Endothelial cell (in vitro differentiated cells): ENCODE results near the gene DCT. TPM values are rescaled to one million over a fixed set of nuclear protein-coding genes. Genes with fewer than 3 reads are reported as not detected.

Experiments used
- DNase-seq: peaks from one replicate; pipeline ENCODE4 v3.0.0; 2021; ENCODE audit warnings: low spot score
- H3K27ac Mint-ChIP-seq: one replicate; pipeline ENCODE4 v1.8.0; 2021; ENCODE audit warnings: mixed read lengths, inconsistent platforms; ENCODE audit not compliant: unreplicated experiment
- H3K27me3 Mint-ChIP-seq: one replicate; pipeline ENCODE4 v1.8.0; 2021; ENCODE audit warnings: mild to moderate bottlenecking, moderate library complexity, mixed read lengths, inconsistent platforms; ENCODE audit not compliant: unreplicated experiment
- H3K36me3 Mint-ChIP-seq: one replicate; pipeline ENCODE4 v1.8.0; 2021; ENCODE audit warnings: mild to moderate bottlenecking, low read depth, mixed read lengths, inconsistent platforms; ENCODE audit not compliant: unreplicated experiment
- H3K4me1 Mint-ChIP-seq: one replicate; pipeline ENCODE4 v1.8.0; 2021; ENCODE audit warnings: mild to moderate bottlenecking, mixed read lengths, inconsistent platforms; ENCODE audit not compliant: unreplicated experiment
- H3K4me3 Mint-ChIP-seq: one replicate; pipeline ENCODE4 v1.8.0; 2021; ENCODE audit warnings: mild to moderate bottlenecking, mixed read lengths, inconsistent platforms; ENCODE audit not compliant: unreplicated experiment
- H3K9me3 Mint-ChIP-seq: one replicate; pipeline ENCODE4 v1.8.0; 2021; ENCODE audit warnings: mixed read lengths, inconsistent platforms; ENCODE audit not compliant: unreplicated experiment
- total RNA-seq: library from RNA; stranded (reverse); fragmentation: NEBNext Ultra II Directional; extraction: Animal tissue kit (Norgen Biotek cat#: 25700); gene quantifications from one replicate; pipeline ENCODE4 v1.2.1, GENCODE V29; 2021; ENCODE audit not compliant: unreplicated experiment
- TF ChIP-seq, protein P1 (sequence below): fragments of 200-600 bp; sonication (generic); IDR thresholded peaks from one replicate; pipeline ENCODE4 v1.5.0; 2021; ENCODE audit warnings: antibody characterized with exemption; ENCODE audit not compliant: unreplicated experiment

The DCT gene
- total RNA-seq, 1 donor from 2014 or later: not detected

DNA sequence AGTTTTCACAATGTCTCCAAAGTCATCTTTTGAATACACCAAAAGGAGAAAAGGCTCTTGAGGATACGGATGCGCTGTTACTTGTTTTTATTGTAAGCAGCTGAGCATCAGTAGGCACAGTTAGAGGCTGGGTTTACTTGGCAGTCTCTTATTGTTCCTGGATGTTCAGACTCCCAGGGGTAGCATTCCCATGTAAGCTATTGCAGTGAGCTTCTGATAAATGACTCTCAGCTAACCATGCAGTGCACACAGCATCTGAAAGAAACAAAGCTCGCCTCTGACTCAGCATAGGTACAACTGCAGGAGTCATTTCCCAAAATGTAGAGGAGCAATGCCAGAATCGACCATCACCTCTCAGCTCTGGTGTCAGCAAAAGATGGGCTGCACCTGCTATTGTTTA is 84.8 kb downstream of the DCT start:
- no peaks in the 10 kb centered on the region for H3K27me3 Mint-ChIP-seq
- DNase-seq: no peak
- TF ChIP-seq, protein P1, sequence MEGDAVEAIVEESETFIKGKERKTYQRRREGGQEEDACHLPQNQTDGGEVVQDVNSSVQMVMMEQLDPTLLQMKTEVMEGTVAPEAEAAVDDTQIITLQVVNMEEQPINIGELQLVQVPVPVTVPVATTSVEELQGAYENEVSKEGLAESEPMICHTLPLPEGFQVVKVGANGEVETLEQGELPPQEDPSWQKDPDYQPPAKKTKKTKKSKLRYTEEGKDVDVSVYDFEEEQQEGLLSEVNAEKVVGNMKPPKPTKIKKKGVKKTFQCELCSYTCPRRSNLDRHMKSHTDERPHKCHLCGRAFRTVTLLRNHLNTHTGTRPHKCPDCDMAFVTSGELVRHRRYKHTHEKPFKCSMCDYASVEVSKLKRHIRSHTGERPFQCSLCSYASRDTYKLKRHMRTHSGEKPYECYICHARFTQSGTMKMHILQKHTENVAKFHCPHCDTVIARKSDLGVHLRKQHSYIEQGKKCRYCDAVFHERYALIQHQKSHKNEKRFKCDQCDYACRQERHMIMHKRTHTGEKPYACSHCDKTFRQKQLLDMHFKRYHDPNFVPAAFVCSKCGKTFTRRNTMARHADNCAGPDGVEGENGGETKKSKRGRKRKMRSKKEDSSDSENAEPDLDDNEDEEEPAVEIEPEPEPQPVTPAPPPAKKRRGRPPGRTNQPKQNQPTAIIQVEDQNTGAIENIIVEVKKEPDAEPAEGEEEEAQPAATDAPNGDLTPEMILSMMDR: no peak
- no peaks in the 10 kb centered on the region for H3K9me3 Mint-ChIP-seq
- no peaks in the 10 kb centered on the region for H3K36me3 Mint-ChIP-seq
- no peaks in the 10 kb centered on the region for H3K4me1 Mint-ChIP-seq
- H3K27ac Mint-ChIP-seq: no peak overlapping the region
- no peak overlapping the region for H3K4me3 Mint-ChIP-seq

GRCh38 chr13:94390881-94391280 is 88.6 kb downstream of the DCT start:
- TF ChIP-seq, protein P1: no peak
- Mint-ChIP-seq H3K36me3 (no peaks in the 10 kb centered on the region), H3K27me3 (no peaks in the 10 kb centered on the region), H3K9me3 (peaks cover 4% of the 10 kb centered on the region), H3K27ac (no peak overlapping the region), H3K4me1 (peaks cover 4% of the 10 kb centered on the region), H3K4me3 (no peak overlapping the region)
- DNase-seq: no peak

- Mint-ChIP-seq H3K36me3 (no peaks in the 10 kb centered on the region), H3K27me3 (no peaks in the 10 kb centered on the region), H3K27ac (no peak overlapping the region), H3K4me1 (peaks cover 4% of the 10 kb centered on the region), H3K9me3 (peaks cover 4% of the 10 kb centered on the region), H3K4me3 (no peak overlapping the region)
- no peak for DNase-seq
- TF ChIP-seq, protein P1: no peak
These were observed 89.7 kb downstream of the DCT start for GRCh38 chr13:94389604-94390351.

GRCh38 chr13:94387047-94387446 is 92.4 kb downstream of the DCT start:
- TF ChIP-seq, protein P1: no peak
- H3K4me3 Mint-ChIP-seq: no peak overlapping the region

More at GRCh38 chr13:94387047-94387446, 92.4 kb downstream of the DCT start:
- H3K9me3 Mint-ChIP-seq: peaks cover 4% of the 10 kb centered on the region
- DNase-seq: no peak
- H3K4me1 Mint-ChIP-seq: peaks cover 4% of the 10 kb centered on the region
- no peak overlapping the region for H3K27ac Mint-ChIP-seq
- H3K36me3 Mint-ChIP-seq: no peaks in the 10 kb centered on the region
- no peaks in the 10 kb centered on the region for H3K27me3 Mint-ChIP-seq

Other genes starting within 250 kb of the DCT start
- 8.8 TPM for gene TGDS, start 116.5 kb upstream of the DCT start, total RNA-seq
- gene GPR180, start 122.2 kb upstream of the DCT start, total RNA-seq: 3.6 TPM
- not detected for gene SOX21, start 232.9 kb upstream of the DCT start, total RNA-seq